ENCODE results near the gene FAM171A2.

FAM171A2 gene

DNA sequence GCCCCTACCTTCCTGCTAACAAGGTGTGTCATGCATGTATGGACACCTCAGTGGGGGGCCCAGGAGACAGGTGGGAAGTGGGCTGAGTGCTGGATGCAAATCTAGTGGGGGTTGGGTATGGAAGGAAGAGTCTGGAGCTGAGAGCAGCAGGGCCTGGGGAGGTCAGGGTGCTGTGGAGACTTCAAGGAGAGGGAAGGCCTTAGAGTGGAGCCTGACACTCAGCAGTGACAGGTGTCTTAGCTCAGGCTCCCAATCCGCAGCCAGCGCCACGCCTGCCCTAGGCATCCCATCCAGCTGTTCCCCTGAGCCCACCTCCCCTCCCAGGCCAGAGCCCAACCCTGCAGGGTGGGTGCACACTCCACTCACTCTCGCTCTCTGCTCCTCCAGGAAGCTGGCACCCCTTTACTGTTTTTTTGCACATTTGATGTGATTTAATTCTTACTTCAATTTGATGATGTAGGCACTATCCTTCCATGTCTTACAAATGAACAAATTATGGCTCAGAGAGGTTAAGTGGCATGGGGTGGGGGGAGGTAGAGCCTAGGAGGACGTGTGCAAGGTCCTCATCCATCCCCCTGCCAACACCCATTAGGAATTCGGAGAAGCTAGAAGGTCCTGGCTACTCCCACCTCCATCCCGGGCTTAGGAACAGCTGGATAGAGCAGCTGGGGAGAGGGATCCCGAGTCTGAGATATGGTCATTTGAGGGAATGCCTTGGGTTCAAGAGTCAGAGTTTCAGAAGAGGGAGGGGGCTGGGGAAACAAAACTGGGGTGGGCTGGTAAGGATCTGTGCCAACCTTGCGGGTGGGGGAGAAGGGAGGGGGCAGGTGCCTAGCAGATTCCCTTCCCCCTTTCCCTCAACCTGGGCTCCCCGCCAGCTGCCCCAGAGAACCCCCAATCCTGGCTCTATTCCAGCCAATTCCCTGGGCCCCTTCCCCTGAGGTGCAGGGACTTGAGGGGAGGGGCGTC is 2.1 kb downstream of the FAM171A2 start:
- DNase-seq (ENCODE audit: low spot score): no peak

DNA sequence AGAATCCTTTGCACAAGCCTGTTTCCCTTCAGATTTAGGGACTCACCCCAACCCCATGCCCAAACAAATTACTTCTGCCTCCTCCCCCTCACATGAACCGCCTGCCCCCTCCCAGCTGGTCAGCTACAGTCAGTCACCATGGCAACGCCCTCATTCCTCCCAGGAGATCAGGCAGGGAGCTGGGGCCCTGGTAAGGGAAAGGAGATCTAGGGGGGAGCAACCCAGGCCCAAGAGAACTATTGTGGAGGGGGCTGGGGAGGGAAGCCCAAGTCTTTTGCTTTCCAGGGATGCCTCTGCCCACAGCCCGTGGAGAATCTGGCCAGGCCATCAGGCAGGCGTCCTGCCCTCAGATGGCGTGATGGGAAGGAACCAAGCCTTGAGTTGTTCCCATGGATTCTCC is 2.8 kb downstream of the FAM171A2 start:
- no peak for DNase-seq (ENCODE audit: low spot score)

- DNase-seq (ENCODE audit: low spot score): no peak
Measured at GRCh38 chr17:44360144-44360533, 3.5 kb downstream of the FAM171A2 start.

DNA sequence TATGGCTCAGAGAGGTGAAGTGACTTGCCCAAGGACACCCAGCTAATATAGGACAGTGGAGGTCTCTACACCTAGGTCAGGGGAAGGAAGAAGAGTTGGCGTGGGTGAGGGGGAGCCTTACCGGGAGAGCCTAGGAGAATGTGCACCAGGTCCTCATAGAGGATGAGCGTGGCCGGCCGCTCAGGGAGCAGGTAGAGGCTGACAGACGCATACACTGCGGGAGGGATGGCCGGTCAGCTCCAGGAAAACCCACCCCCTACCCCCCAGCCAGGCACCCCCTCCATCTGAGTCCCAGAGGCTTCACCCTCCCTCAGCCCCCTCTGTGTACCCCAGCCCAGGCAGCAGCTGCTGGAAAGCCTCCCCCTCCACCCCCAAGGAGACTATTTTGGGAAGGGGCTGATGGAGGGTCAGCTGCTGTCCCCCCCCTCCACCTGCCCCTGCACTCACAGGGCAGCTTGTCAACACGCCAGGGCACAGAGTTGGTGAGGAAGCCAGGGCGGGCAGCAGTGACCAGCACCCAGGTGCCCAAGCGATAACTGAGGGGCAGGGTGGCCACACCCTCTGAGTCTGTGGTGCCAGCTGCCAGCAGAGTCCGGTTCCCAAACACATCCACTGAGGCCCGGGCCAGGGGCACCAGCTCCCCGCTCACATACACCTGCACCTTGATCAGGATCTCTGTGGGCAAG is 4.1 kb downstream of the FAM171A2 start:
- DNase-seq (ENCODE audit: low spot score): no peak

- no peak for DNase-seq (ENCODE audit: low spot score)
Measured at GRCh38 chr17:44359006-44359405, 4.6 kb downstream of the FAM171A2 start.

GRCh38 chr17:44358066-44358465 is 5.6 kb downstream of the FAM171A2 start:
- DNase-seq (ENCODE audit: low spot score): no peak

DNA sequence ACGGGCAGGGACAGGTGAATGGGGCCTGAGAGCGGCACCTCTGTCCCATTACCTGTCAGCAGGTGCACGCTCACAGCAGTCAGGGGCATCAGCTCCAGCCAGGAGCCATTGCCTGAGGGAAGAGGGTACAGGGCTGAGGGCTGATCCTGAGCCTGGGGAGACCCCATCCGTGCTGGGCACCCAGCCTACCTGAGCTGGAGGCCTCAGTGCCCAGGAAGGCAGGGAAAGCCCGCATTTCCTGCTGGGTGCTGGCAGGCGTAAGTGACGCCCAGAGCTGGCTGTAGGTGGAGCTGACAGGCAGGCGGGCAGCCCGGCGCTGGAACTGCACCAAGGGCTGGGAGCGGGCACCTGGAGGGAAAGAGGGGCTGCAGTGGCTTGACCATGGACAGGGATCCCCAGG is 7.4 kb downstream of the FAM171A2 start:
- no peak for DNase-seq (ENCODE audit: low spot score)

- no peak for DNase-seq (ENCODE audit: low spot score)
Measured at GRCh38 chr17:44355642-44356099, 8.0 kb downstream of the FAM171A2 start.

DNA sequence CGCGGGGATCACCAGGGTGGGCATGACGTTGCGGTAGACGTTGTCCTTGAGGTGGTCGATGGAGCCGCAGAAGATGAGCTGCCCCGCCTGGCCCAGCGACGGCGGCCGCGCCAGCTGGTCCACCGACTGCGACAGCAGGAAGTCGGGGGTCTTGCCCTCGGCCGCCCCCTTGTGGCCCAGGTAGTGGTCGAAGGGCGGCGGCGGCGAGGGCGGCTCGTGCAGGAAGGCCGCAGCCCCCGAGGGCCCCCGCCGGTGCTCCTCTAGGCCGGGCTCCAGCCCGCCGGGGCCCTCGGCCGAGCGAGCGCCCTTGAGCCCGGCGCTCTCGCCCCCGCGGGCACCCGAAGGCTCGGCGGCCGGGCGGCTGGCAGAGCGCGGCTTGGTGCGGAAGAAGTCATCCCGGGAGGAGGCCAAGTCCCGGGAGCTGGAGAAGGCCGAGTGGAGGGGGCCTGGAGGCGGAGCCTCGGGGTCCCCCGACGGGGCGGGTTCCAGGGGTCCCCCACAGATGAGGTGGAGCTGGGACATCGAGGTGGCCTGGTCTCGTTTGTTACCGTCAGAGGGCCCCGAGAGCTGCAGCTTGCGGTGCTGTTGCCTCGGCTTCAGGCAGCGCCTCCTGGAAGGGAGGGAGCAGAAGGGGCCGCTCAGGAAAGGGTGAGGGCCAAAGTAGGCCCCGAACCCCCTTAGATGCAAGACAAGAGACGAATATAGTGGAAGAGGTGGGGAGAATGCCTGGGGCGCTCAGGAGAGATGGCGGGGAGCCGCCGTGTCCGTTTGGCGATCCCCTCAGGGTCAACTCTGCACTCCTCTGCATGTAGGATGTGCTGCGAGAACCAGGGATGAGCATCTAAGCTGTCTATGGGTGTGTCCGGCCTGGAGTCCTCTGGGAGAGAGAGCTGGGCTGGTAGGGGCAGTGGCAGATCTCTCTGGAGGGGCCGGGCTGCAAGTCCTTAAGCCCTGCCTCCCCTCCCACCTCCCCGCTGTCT is 8.8 kb downstream of the FAM171A2 start:
- DNase-seq (ENCODE audit: low spot score): no peak

GRCh38 chr17:44353672-44354331 is 9.9 kb downstream of the FAM171A2 start:
- DNase-seq (ENCODE audit: low spot score): no peak

- no peak for DNase-seq (ENCODE audit: low spot score)
Measured at GRCh38 chr17:44352828-44353671, 10.6 kb downstream of the FAM171A2 start.

DNA sequence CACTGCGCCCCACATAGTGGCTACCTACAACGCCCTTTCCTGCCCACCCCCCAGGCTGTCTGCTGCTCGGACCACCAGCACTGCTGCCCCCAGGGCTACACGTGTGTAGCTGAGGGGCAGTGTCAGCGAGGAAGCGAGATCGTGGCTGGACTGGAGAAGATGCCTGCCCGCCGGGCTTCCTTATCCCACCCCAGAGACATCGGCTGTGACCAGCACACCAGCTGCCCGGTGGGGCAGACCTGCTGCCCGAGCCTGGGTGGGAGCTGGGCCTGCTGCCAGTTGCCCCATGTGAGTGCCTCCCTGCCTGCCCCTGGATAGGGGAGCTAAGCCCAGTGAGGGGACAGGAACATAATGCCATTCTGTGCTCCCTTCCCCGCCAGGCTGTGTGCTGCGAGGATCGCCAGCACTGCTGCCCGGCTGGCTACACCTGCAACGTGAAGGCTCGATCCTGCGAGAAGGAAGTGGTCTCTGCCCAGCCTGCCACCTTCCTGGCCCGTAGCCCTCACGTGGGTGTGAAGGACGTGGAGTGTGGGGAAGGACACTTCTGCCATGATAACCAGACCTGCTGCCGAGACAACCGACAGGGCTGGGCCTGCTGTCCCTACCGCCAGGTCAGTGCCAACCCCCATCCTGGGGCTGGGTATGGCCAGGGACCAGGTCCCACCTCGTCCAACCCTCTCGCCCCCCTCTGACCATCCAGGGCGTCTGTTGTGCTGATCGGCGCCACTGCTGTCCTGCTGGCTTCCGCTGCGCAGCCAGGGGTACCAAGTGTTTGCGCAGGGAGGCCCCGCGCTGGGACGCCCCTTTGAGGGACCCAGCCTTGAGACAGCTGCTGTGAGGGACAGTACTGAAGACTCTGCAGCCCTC is 11.5 kb downstream of the FAM171A2 start:
- DNase-seq (ENCODE audit: low spot score): no peak

- DNase-seq (ENCODE audit: low spot score): no peak
Measured at GRCh38 chr17:44351464-44351863, 12.2 kb downstream of the FAM171A2 start.

DNA sequence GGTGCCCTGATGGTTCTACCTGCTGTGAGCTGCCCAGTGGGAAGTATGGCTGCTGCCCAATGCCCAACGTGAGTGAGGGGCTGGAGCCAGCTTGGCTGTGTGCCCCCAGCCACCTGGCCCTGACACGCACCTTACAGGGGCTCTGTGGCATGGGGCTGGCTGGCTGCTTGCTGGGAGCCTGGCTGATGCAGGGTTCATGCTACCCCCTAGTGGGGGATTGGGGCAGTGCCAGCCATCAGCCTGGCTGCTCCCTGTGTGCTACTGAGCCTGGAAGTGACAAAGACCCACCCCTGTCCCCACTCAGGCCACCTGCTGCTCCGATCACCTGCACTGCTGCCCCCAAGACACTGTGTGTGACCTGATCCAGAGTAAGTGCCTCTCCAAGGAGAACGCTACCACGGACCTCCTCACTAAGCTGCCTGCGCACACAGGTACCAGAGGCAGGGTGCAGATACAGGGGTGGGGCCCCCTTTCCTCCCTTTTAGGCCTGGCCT is 12.9 kb downstream of the FAM171A2 start:
- no peak for DNase-seq (ENCODE audit: low spot score)

DNA sequence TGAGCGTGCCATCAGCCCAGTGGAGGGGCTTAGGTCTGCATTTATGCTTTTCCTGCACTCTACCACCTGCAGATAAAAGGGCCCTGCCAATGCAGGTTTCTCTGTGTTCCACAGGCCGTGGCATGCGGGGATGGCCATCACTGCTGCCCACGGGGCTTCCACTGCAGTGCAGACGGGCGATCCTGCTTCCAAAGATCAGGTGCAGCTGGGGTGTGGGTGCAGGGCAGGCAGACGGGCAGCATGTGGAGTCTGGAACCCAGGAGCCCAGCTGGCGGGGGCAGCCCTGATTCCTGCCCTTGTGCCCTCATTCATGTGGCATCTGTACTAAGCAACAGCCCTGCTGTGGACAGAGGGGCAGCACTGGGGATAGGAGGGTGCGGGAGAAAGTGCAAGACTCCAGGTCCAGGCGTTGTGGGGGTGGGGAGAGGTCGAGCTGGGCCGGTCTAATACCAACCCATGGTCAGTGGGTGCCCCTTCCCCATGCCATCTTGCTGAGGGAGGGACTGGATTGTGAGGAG is 14.0 kb downstream of the FAM171A2 start:
- DNase-seq (ENCODE audit: low spot score): no peak

DNA sequence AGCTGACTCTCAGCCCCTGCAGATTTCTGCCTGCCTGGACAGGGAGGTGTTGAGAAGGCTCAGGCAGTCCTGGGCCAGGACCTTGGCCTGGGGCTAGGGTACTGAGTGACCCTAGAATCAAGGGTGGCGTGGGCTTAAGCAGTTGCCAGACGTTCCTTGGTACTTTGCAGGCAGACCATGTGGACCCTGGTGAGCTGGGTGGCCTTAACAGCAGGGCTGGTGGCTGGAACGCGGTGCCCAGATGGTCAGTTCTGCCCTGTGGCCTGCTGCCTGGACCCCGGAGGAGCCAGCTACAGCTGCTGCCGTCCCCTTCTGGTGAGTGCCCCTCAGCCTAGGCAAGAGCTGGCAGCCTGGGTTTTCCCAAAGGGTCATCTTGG is 14.7 kb downstream of the FAM171A2 start:
- no peak for DNase-seq (ENCODE audit: low spot score)

- DNase-seq (ENCODE audit: low spot score): no peak
Measured at GRCh38 chr17:44348234-44348987, 15.2 kb downstream of the FAM171A2 start.

Measured in left forelimb (tissue), 1 donor.